Smooth muscle cell (in vitro differentiated cells): ENCODE data around the gene GLCE. TPM values are rescaled to one million over a fixed set of nuclear protein-coding genes. Genes with fewer than 3 reads are reported as not detected.

Source experiments
- DNase-seq: peaks from one replicate; lab custom pipeline; 2025; ENCODE audit not compliant: unreplicated experiment; lab: John Stamatoyannopoulos, UW
- H2AFZ ChIP-seq: fragments of 200-600 bp; sonication (generic); 2 replicates; pipeline ENCODE4 v1.6.0; 2016; ENCODE audit warnings: antibody characterized with exemption, low read depth, mild to moderate bottlenecking
- H3F3A ChIP-seq: fragments of 200-600 bp; sonication (generic); 2 replicates; pipeline ENCODE4 v1.6.0; 2017; ENCODE audit warnings: antibody characterized with exemption, low read depth
- H3K27ac ChIP-seq: fragments of 200-600 bp; sonication (generic); 2 replicates; pipeline ENCODE4 v1.5.1; 2016; ENCODE audit warnings: low read depth, mild to moderate bottlenecking
- H3K27me3 ChIP-seq: fragments of 200-600 bp; sonication (generic); 2 replicates; pipeline ENCODE4 v1.6.1; 2016; ENCODE audit warnings: low read depth, mild to moderate bottlenecking
- H3K36me3 ChIP-seq: fragments of 200-600 bp; sonication (generic); 2 replicates; pipeline ENCODE4 v1.5.1; 2016; ENCODE audit warnings: low read depth
- H3K4me1 ChIP-seq: fragments of 200-600 bp; sonication (generic); 2 replicates; pipeline ENCODE4 v1.5.1; 2016; ENCODE audit warnings: low read depth
- H3K4me2 ChIP-seq: fragments of 200-600 bp; sonication (generic); 2 replicates; pipeline ENCODE4 v1.6.0; 2016; ENCODE audit warnings: mild to moderate bottlenecking
- H3K4me3 ChIP-seq: fragments of 200-600 bp; sonication (generic); 2 replicates; pipeline ENCODE4 v1.5.1; 2016; ENCODE audit warnings: mild to moderate bottlenecking
- H3K79me2 ChIP-seq: fragments of 200-600 bp; sonication (generic); 2 replicates; pipeline ENCODE4 v1.6.0; 2016; ENCODE audit warnings: low read depth, mild to moderate bottlenecking
- H3K9ac ChIP-seq: fragments of 200-600 bp; sonication (generic); 2 replicates; pipeline ENCODE4 v1.6.0; 2016; ENCODE audit warnings: low read depth
- H3K9me3 ChIP-seq: fragments of 200-600 bp; sonication (generic); replicated peaks from 2 replicates; pipeline ENCODE4 v1.5.1; 2016; ENCODE audit warnings: low read depth
- H4K20me1 ChIP-seq: fragments of 200-600 bp; sonication (generic); 2 replicates; pipeline ENCODE4 v1.6.0; 2016; ENCODE audit warnings: low read depth
- CTCF ChIP-seq: fragments of 200-600 bp; sonication (generic); IDR thresholded peaks from 2 replicates; pipeline ENCODE4 v1.5.1; 2017; ENCODE audit warnings: borderline replicate concordance, mild to moderate bottlenecking, antibody characterized with exemption; ENCODE audit not compliant: insufficient read depth, poor library complexity, severe bottlenecking
- WGBS: methylation state at CpG from one replicate; pipeline ENCODE4 v1.1.7; 2016; ENCODE audit warnings: low lambda C conversion rate; 5-methylcytosine and 5-hydroxymethylcytosine counted together
- polyA plus RNA-seq: library from polyadenylated mRNA; unstranded; fragments of >200 nt; fragmentation: Nextera tagmentation; extraction: Ambion mirVana; gene quantifications from 2 replicates; pipeline ENCODE4 v1.2.1, GENCODE V29; 2016
- total RNA-seq: library from RNA; depleted of rRNA; stranded (reverse); fragments of >200 nt; gene quantifications from 2 replicates; pipeline ENCODE4 v1.2.3, GENCODE V29; 2014

The GLCE gene
- total and polyA plus RNA-seq, 2 experiments from 2014 or later: 8.3 to 26.6 TPM

GRCh38 chr15:69133862-69134519, 26.4 kb upstream of the GLCE start:
- Histone ChIP-seq H3K9ac (no peak overlapping the region), H3F3A (no peaks in the 10 kb centered on the region), H3K27ac (no peak overlapping the region), H3K4me1 (no peaks in the 10 kb centered on the region), H4K20me1 (no peaks in the 10 kb centered on the region), H3K4me2 (no peak overlapping the region), H3K4me3 (no peak overlapping the region), H3K27me3 (peaks cover 14% of the 10 kb centered on the region), H3K9me3 (no peaks in the 10 kb centered on the region), H2AFZ (no peak overlapping the region), H3K36me3 (no peaks in the 10 kb centered on the region), H3K79me2 (no peaks in the 10 kb centered on the region)
- no peak for TF ChIP-seq CTCF
- 77% methylated on average over 5 of the region's 5 CpGs for WGBS
- no peak for DNase-seq

- Histone ChIP-seq H3K4me1 (no peaks in the 10 kb centered on the region), H3K79me2 (no peaks in the 10 kb centered on the region), H3K4me2 (no peak overlapping the region), H3K9me3 (no peaks in the 10 kb centered on the region), H3K27ac (no peak overlapping the region), H3K9ac (no peak overlapping the region), H3F3A (no peaks in the 10 kb centered on the region), H2AFZ (no peak overlapping the region), H4K20me1 (no peaks in the 10 kb centered on the region), H3K27me3 (peaks cover 22% of the 10 kb centered on the region), H3K36me3 (no peaks in the 10 kb centered on the region), H3K4me3 (no peak overlapping the region)
- 56% methylated on average over 2 of the region's 2 CpGs for WGBS
- no peak for TF ChIP-seq CTCF
- no peak for DNase-seq
Measured at GRCh38 chr15:69134791-69135190, 25.6 kb upstream of the GLCE start.

DNA sequence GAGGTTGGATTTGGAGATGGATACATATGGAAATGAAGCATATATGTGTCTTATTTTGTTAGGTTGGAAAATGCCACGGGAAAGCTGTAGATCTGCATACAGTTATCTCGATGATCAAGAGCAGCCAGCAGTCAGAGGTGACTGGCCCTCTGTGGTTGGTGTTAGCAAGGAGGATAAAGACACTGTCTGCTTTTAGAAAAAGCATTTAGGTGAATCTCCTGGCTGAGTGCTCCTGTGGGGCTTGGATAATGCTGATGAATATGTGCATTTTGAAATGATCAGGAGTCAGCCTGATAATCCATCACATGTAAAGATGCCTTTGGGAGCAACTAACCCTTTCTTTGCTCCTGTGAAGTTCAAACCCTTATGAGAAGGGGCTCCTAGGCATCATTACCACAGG, 24.9 kb upstream of the GLCE start:
- WGBS: 64% methylated on average over 2 of the region's 2 CpGs
- H3K4me1 ChIP-seq: no peaks in the 10 kb centered on the region
- TF ChIP-seq CTCF: no peak
- H3K4me3 ChIP-seq: no peak overlapping the region
- no peaks in the 10 kb centered on the region for H3K79me2 ChIP-seq
- H3K27ac ChIP-seq: no peak overlapping the region
- no peaks in the 10 kb centered on the region for H3F3A ChIP-seq
- H2AFZ ChIP-seq: no peak overlapping the region
- H4K20me1 ChIP-seq: no peaks in the 10 kb centered on the region
- no peak overlapping the region for H3K9ac ChIP-seq
- DNase-seq: no peak
- no peaks in the 10 kb centered on the region for H3K36me3 ChIP-seq
- H3K9me3 ChIP-seq: no peaks in the 10 kb centered on the region
- H3K4me2 ChIP-seq: no peak overlapping the region
- H3K27me3 ChIP-seq: peaks cover 29% of the 10 kb centered on the region

DNA sequence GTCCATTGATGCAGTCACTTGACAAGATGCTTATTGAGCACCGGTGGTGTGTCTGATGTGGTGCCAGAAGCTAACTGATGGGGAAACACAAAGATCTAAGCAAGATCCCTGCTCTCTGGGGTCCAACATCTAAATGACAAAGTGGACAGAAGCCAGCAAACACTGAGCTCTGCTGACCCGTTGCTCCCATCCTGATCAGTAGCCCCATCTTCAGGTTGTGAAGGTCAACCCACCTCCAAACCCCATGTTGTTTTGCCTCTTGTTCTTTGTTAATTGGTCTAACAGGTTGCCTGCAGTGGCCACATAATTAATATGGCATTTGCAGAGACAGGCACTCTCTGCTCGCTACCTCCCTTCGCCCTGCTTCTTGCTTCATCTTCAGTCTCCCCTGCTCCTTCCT, 21.5 kb upstream of the GLCE start:
- no peak overlapping the region for H3K9ac ChIP-seq
- no peaks in the 10 kb centered on the region for H4K20me1 ChIP-seq
- H3K27me3 ChIP-seq: peaks cover 34% of the 10 kb centered on the region
- H3F3A ChIP-seq: no peaks in the 10 kb centered on the region
- no peaks in the 10 kb centered on the region for H3K4me1 ChIP-seq
- no peaks in the 10 kb centered on the region for H3K79me2 ChIP-seq
- DNase-seq: no peak
- no peak overlapping the region for H3K4me3 ChIP-seq
- TF ChIP-seq CTCF: no peak
- H3K9me3 ChIP-seq: no peaks in the 10 kb centered on the region
- WGBS: 82% methylated on average over 4 of the region's 4 CpGs
- H3K27ac ChIP-seq: no peak overlapping the region
- H2AFZ ChIP-seq: no peak overlapping the region
- H3K36me3 ChIP-seq: no peaks in the 10 kb centered on the region
- H3K4me2 ChIP-seq: no peak overlapping the region
